Heart left ventricle (tissue), 16 donors: Measurements from ENCODE around the gene PCTP. TPM values are rescaled to one million over a fixed set of nuclear protein-coding genes. Genes with fewer than 3 reads are reported as not detected.

Experiments
- ATAC-seq, 4 donors: fragments of 200-7000 bp; cut with Tn5 transposase; one replicate each; pipeline ENCODE4 v1.9.1; 2020 to 2022; ENCODE audit warnings: moderate library complexity in 4 of 4, mild to moderate bottlenecking in 3 of 4, moderate number of reproducible peaks in 1 of 4
- DNase-seq, 5 donors: peaks; one replicate each; pipeline ENCODE4 v3.0.0-alpha.2; 2020
- H3K27ac ChIP-seq, 12 donors: fragments of 200-600 bp; sonication (generic) in 4 of 12; one replicate each; pipeline versions ENCODE4 v1.5.0 to v1.8.0; 2016 to 2022; ENCODE audit warnings: mild to moderate bottlenecking in 2 of 12
- H3K27me3 ChIP-seq, 9 donors: fragments of 200-600 bp; sonication (generic) in 2 of 9; one replicate each; pipeline versions ENCODE4 v1.5.1 to v1.8.0; 2016 to 2022; ENCODE audit warnings: mild to moderate bottlenecking in 3 of 9
- H3K36me3 ChIP-seq, 9 donors: fragments of 200-600 bp; sonication (generic) in 2 of 9; one replicate each; pipeline versions ENCODE4 v1.5.0 to v1.8.0; 2018 to 2022; ENCODE audit warnings: mild to moderate bottlenecking in 2 of 9
- H3K4me1 ChIP-seq, 12 donors: fragments of 200-600 bp; sonication (generic) in 4 of 12; one replicate each; pipeline versions ENCODE4 v1.5.0 to v1.8.0; 2016 to 2022; ENCODE audit warnings: mild to moderate bottlenecking in 3 of 12
- H3K4me3 ChIP-seq, 12 donors: fragments of 200-600 bp; sonication (generic) in 4 of 12; one replicate each; pipeline versions ENCODE4 v1.5.0 to v1.8.0; 2017 to 2022; ENCODE audit warnings: mild to moderate bottlenecking in 9 of 12, moderate library complexity in 4 of 12
- H3K9me3 ChIP-seq, 12 donors: fragments of 200-600 bp; sonication (generic) in 4 of 12; one replicate each; pipeline versions ENCODE4 v1.5.0 to v1.8.0; 2016 to 2022; ENCODE audit warnings: mild to moderate bottlenecking in 1 of 12
- POLR2A ChIP-seq, 2 donors: fragments of 450-650 bp; IDR thresholded peaks; one replicate each; pipeline ENCODE4 v1.6.1; 2017; ENCODE audit warnings: antibody characterized with exemption in 2 of 2, mild to moderate bottlenecking in 2 of 2, moderate library complexity in 2 of 2
- WGBS, 4 donors: extraction: QIAGEN DNeasy Blood & Tissue Kit in 2 of 4; methylation state at CpG; one replicate each; pipeline versions ENCODE4 v1.1.5 to v1.1.7; 2013 to 2018; 5-methylcytosine and 5-hydroxymethylcytosine counted together
- intact Hi-C, 10 donors: fragments of 100-400 bp; cut with DNase I; formaldehyde crosslinking; loops; one replicate each; pipeline versions ENCODE4 v1.11.1 to v1.14.2; 2022
- polyA plus RNA-seq, 2 donors: library from polyadenylated mRNA; stranded (reverse); fragments of 200-250 nt; gene quantifications; one replicate each; pipeline ENCODE4 v1.2.3, GENCODE V29; 2013
- total RNA-seq, 9 donors: library from RNA; depleted of rRNA in 2 of 9; stranded (reverse); fragments of >200 nt in 2 of 9; fragmentation: NEBNext Ultra II Directional in 3 of 9; extraction: Animal tissue kit (Norgen Biotek cat#: 25700) in 3 of 9; gene quantifications; one replicate each; pipeline versions ENCODE4 v1.1.0 to v1.2.4, GENCODE V29; 2016 to 2023
- TF ChIP-seq, protein P1 (sequence below), 12 donors: fragments of 200-600 bp; sonication (generic) in 4 of 12; IDR thresholded peaks; one replicate each; pipeline versions ENCODE4 v1.5.0 to v1.8.0; 2018 to 2022; ENCODE audit warnings: antibody characterized with exemption in 12 of 12, mild to moderate bottlenecking in 5 of 12
- donor health status: ischemic (EF 13 %, LVEDD 7.1; RV severe dilation, severe dysfunction).
- donor health status: healthy with polysubstance abuse.
- donor health status: DM: no; HTN: yes; CAD: no.
- donor health status: DM: no; HTN: no; CAD: no.
- donor health status: ischemic (EF 25% LVEDD 6.9; RV normal size, moderate dysfunction).
- donor health status: ischemic (EF 25% LVEDD 5.7; RV mildly dilated, moderate dysfunction).
- donor health status: healthy.
- donor health status: DM: yes; HTN: yes; CAD: no.
- donor health status: ischemic (EF 35%, LVEDD 5.7; RV mildly dilated, moderate dysfunction).
- donor health status: nonischemic (EF 11% LVEDD 7.7; RV severe dilation, severe dysfunction).
- donor health status: DM: yes; HTN: yes; CAD: no.
- donor health status: PGD.
- donor health status: ischemic (EF 29% LVEDD 5.4; RV normal size, mild dysfunction).
- donor health status: nonischemic (EF 23%, LVEDD 6.1; RV moderate dilation, normal function).

Gene PCTP
- total and polyA plus RNA-seq, 11 donors: 11.8 to 22.6 (median 18.6) TPM

DNA sequence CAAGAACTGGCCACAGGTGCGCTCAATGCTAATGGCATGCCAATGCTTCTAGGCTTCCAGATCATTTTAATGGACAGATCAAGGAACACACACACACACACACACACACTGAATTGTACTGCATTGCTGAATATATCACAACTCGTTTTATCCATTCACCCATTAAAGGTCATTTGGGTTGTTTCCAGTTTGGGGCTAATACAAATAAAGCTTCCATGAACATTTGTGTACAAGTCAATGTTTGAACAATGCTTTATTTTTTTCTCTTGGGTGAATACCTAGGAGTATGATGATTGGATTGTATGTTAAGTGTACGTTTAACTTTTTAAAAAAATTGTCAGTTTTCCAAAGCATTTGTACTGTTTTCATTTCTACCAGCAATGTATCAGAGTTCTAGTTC is 3.6 kb upstream of the PCTP start:
- peaks cover 0 to 11% (median 6%) of the 10 kb centered on the region in 12 donors for H3K4me1 ChIP-seq
- H3K27ac ChIP-seq: no peak overlapping the region
- no peaks in the 10 kb centered on the region for H3K36me3 ChIP-seq
- WGBS, 4 donors: 57 to 68% (median 61%) methylated on average over 3 of the region's 3 CpGs
- no peaks in the 10 kb centered on the region for H3K9me3 ChIP-seq
- ATAC-seq (no peak), DNase-seq (no peak)
- no peak overlapping the region for H3K4me3 ChIP-seq
- no peak for TF ChIP-seq POLR2A (IDR thresholded peaks at IDR 0.05)
- TF ChIP-seq, protein P1, sequence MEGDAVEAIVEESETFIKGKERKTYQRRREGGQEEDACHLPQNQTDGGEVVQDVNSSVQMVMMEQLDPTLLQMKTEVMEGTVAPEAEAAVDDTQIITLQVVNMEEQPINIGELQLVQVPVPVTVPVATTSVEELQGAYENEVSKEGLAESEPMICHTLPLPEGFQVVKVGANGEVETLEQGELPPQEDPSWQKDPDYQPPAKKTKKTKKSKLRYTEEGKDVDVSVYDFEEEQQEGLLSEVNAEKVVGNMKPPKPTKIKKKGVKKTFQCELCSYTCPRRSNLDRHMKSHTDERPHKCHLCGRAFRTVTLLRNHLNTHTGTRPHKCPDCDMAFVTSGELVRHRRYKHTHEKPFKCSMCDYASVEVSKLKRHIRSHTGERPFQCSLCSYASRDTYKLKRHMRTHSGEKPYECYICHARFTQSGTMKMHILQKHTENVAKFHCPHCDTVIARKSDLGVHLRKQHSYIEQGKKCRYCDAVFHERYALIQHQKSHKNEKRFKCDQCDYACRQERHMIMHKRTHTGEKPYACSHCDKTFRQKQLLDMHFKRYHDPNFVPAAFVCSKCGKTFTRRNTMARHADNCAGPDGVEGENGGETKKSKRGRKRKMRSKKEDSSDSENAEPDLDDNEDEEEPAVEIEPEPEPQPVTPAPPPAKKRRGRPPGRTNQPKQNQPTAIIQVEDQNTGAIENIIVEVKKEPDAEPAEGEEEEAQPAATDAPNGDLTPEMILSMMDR (IDR thresholded peaks at IDR 0.05): no peak
- H3K27me3 ChIP-seq: no peaks in the 10 kb centered on the region
- intact Hi-C loops: no loop called here

DNA sequence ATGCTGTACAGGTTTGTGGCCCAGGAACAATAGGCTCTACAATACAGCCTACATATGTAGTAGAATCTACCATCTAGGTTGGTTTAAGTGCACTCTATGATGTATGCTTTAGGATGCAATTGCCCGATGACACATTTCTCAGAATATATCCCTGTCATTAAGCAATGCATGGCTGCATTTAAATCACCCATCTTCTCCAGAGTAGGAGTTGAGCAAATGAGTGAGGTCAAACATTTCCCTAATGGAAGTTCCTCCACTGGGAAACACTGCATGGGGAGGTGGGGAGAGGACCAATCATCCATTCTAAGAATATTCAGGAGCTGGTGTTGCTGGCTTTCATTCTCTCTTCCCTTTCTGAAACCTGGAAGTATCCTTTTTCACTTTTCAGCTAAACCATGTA is 2.0 kb upstream of the PCTP start:
- 95 to 100% (median 97%) methylated on average over 1 of the region's 1 CpG for WGBS, 4 donors
- peaks cover 0 to 20% (median 13%) of the 10 kb centered on the region in 12 donors for H3K4me1 ChIP-seq

DNA sequence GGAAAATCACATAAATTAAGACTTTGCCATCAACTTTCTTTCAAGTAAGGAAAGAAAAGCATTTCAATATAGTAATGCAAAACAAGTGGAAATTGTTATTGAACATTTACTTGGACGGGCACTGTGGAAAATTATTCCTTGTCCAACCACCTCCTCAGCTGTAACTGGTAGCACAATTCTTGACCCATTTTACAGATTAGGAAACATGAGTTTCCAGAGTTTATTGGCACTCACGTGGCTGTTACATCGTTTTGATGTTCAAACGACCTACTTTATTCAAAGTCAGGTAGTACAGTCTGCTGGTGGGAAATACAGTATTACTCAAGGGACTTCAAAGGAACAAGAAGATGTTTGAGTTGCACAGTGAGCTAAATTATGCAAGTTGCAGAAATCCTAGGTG is 866 bp upstream of the PCTP start:
- Histone ChIP-seq H3K27me3 (no peaks in the 10 kb centered on the region), H3K27ac (peak overlapping the region in 2 of 12 donors; percentile 94 to 97), H3K9me3 (no peaks in the 10 kb centered on the region), H3K36me3 (peaks cover 0 to 18% (median 3%) of the 10 kb centered on the region in 9 donors), H3K4me3 (no peak overlapping the region), H3K4me1 (peaks cover 0 to 20% (median 13%) of the 10 kb centered on the region in 12 donors)
- ATAC-seq (no peak), DNase-seq (no peak)
- TF ChIP-seq POLR2A (IDR thresholded peaks at IDR 0.05): no peak
- TF ChIP-seq, protein P1 (IDR thresholded peaks at IDR 0.05): no peak
- intact Hi-C loops: loop anchor here in 2 of 10 donors (2.0 to 10.0 kb wide), 2 partner anchors 17 to 335 kb away; no protein-coding TSS in a partner anchor
- WGBS, 4 donors: 67 to 80% (median 78%) methylated on average over 4 of the region's 4 CpGs

More for the DNA sequence above, 2.0 kb upstream of the PCTP start:
- Histone ChIP-seq H3K27me3 (no peaks in the 10 kb centered on the region), H3K9me3 (no peaks in the 10 kb centered on the region), H3K4me3 (no peak overlapping the region), H3K27ac (no peak overlapping the region), H3K36me3 (peaks cover 0 to 9% (median 0%) of the 10 kb centered on the region in 9 donors)
- TF ChIP-seq POLR2A (IDR thresholded peaks at IDR 0.05): no peak
- TF ChIP-seq, protein P1 (IDR thresholded peaks at IDR 0.05): no peak
- ATAC-seq: no peak
- no peak for DNase-seq
- intact Hi-C loops: no loop called here

DNA sequence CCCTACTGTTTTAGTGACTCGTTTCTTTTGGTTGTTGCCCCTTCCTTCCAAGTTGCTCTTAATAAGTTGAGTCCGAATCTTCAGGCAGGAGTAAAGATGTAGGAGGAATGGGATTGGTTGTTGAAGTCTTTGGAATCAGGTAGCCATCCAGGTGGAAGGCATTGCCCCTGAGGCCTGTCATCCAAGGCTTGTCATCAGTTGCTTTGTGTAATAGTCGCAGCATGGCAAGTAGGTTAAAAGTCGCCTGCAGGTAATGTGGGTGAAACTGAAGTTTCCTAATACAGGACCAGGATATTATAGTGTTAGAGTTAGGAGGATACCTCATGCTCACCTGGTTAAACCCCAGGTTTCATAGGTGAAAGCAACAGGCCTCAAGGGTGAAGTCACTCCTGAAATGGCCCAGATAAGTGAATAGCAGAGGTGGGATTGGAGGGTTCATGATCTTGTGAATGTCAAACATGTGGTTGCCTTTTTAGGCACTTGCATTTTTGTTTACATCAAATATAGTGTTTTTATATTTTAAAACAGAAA is 934 bp downstream of the PCTP start:
- 59 to 67% (median 63%) methylated on average over 4 of the region's 4 CpGs for WGBS, 4 donors
- no peak for TF ChIP-seq POLR2A (IDR thresholded peaks at IDR 0.05)
- TF ChIP-seq, protein P1 (IDR thresholded peaks at IDR 0.05): no peak
- Histone ChIP-seq H3K27ac (peak overlapping the region; percentile 82 to 98 (median 92)), H3K36me3 (peaks cover 0 to 18% (median 3%) of the 10 kb centered on the region in 9 donors), H3K27me3 (no peaks in the 10 kb centered on the region), H3K4me1 (peaks cover 0 to 20% (median 13%) of the 10 kb centered on the region in 12 donors), H3K4me3 (peak overlapping the region; percentile 58 to 96 (median 88)), H3K9me3 (no peaks in the 10 kb centered on the region)
- intact Hi-C loops: loop anchor here in 2 of 10 donors (2.0 to 10.0 kb wide), 2 partner anchors 19 to 337 kb away; no protein-coding TSS in a partner anchor
- ATAC-seq: no peak
- DNase-seq: no peak
